Neural cell (in vitro differentiated cells): ENCODE results near the gene HEPACAM.

ENCODE experiments used
- CTCF ChIP-seq: fragments of 450-650 bp; IDR thresholded peaks from 2 replicates; pipeline ENCODE4 v1.5.1; 2014; ENCODE audit warnings: antibody characterized with exemption, mild to moderate bottlenecking, moderate library complexity; ENCODE audit not compliant: poor library complexity, severe bottlenecking
- EP300 ChIP-seq: fragments of 450-650 bp; conservative IDR thresholded peaks from 2 replicates; pipeline ENCODE4 v1.6.1; 2014; ENCODE audit warnings: antibody characterized with exemption, mild to moderate bottlenecking, moderate library complexity; ENCODE audit not compliant: poor library complexity, severe bottlenecking
- EZH2 ChIP-seq: fragments of 200-600, 300-800 bp; shearing (Covaris generic), sonication (generic); IDR thresholded peaks from 2 replicates; pipeline ENCODE4 v1.6.1; 2014; ENCODE audit warnings: antibody characterized with exemption, low read length, borderline replicate concordance, mild to moderate bottlenecking; ENCODE audit not compliant: insufficient read depth, poor library complexity, severe bottlenecking
- POLR2AphosphoS5 ChIP-seq: IDR thresholded peaks from 2 replicates; pipeline ENCODE4 v1.6.1; 2012
- SMC3 ChIP-seq: fragments of 450-650 bp; conservative IDR thresholded peaks from 2 replicates; pipeline ENCODE4 v1.6.1; 2014; ENCODE audit warnings: antibody characterized with exemption, mild to moderate bottlenecking, moderate library complexity; ENCODE audit not compliant: poor library complexity
- TAF1 ChIP-seq: IDR thresholded peaks from 2 replicates; pipeline ENCODE4 v1.6.1; 2012; ENCODE audit warnings: low read depth

- TF ChIP-seq CTCF (no peak), POLR2AphosphoS5 (no peak), EP300 (no peak), SMC3 (no peak), EZH2 (no peak), TAF1 (no peak)
Measured at GRCh38 chr11:124896821-124897391, 38.9 kb downstream of the HEPACAM start.
